ENCODE measurements around the gene SC5D.

The SC5D gene

GRCh38 chr11:121268581-121268980, 24.0 kb upstream of the SC5D start:
- Histone ChIP-seq H3K4me1 (ENCODE audit: control insufficient read depth, insufficient read depth, low read length) (no peaks in the 10 kb centered on the region), H3K9me3 (ENCODE audit: control insufficient read depth, insufficient read depth, low read depth, low read length) (no peaks in the 10 kb centered on the region), H3K4me3 (ENCODE audit: low read depth, low read length) (no peak overlapping the region), H3K27ac (ENCODE audit: extremely low read depth, low read depth, low read length) (no peak overlapping the region), H3K36me3 (ENCODE audit: control insufficient read depth in 2 of 2, insufficient read depth in 1 of 2, low read length in 2 of 2) (no peaks in the 10 kb centered on the region)
- TF ChIP-seq ZNF449 (tag by site-specific recombination; IDR thresholded peaks at IDR 0.05) (no peak), ZNF266 (tag by site-specific recombination; IDR thresholded peaks at IDR 0.05; ENCODE audit: low read depth) (no peak), ZNF645 (tag by site-specific recombination; IDR thresholded peaks at IDR 0.05) (no peak), ZNF658 (tag by site-specific recombination; IDR thresholded peaks at IDR 0.05) (no peak), ZNF202 (tag by site-specific recombination; IDR thresholded peaks at IDR 0.05; ENCODE audit: borderline replicate concordance) (no peak)
- ChIA-PET CTCF (interaction anchor here (0.7 to 0.9 kb wide), 2 partner anchors 18 to 886 kb away, joined by 3 read pairs; no protein-coding TSS in a partner anchor), POLR2A (no interaction called here)

- POLR2A ChIA-PET, result no interaction called here
- CTCF ChIA-PET, result interaction anchor here (0.6 kb wide), 1 partner anchor 840 kb away, joined by 3 read pairs; no protein-coding TSS in a partner anchor
- no peaks in the 10 kb centered on the region for H3K4me1 ChIP-seq (ENCODE audit: control insufficient read depth, insufficient read depth, low read length)
- H3K9me3 ChIP-seq (ENCODE audit: control insufficient read depth, insufficient read depth, low read depth, low read length), result no peaks in the 10 kb centered on the region
- H3K36me3 ChIP-seq (ENCODE audit: control insufficient read depth in 2 of 2, insufficient read depth in 1 of 2, low read length in 2 of 2), result no peaks in the 10 kb centered on the region
- TF ChIP-seq KLF10 (tag by site-specific recombination; IDR thresholded peaks at IDR 0.05) (no peak), ZNF148 (tag by site-specific recombination; IDR thresholded peaks at IDR 0.05; ENCODE audit: borderline replicate concordance) (no peak), ZNF140 (tag by site-specific recombination; IDR thresholded peaks at IDR 0.05) (no peak), ZNF311 (tag by site-specific recombination; IDR thresholded peaks at IDR 0.05; ENCODE audit: borderline replicate concordance) (no peak), PRDM10 (tag by site-specific recombination; IDR thresholded peaks at IDR 0.05) (no peak), ZNF561 (tag by site-specific recombination; IDR thresholded peaks at IDR 0.05; ENCODE audit: borderline replicate concordance) (no peak), YY2 (tag by site-specific recombination; IDR thresholded peaks at IDR 0.05) (no peak), ZNF626 (tag by site-specific recombination; IDR thresholded peaks at IDR 0.05) (no peak), ZNF48 (tag by site-specific recombination; IDR thresholded peaks at IDR 0.05) (no peak), ZFP3 (tag by site-specific recombination; IDR thresholded peaks at IDR 0.05; ENCODE audit: low read depth) (no peak)
- H3K27ac ChIP-seq (ENCODE audit: extremely low read depth, low read depth, low read length), result no peak overlapping the region
- no peak overlapping the region for H3K4me3 ChIP-seq (ENCODE audit: low read depth, low read length)
Measured at GRCh38 chr11:121270001-121270678, 22.4 kb upstream of the SC5D start.
